ENCODE measurements around the gene PRKAR2B. TPM values are rescaled to one million over a fixed set of nuclear protein-coding genes. Genes with fewer than 3 reads are reported as not detected.

Gene PRKAR2B
- total RNA-seq, 1 donor from 2014 or later = 0.14 TPM

DNA sequence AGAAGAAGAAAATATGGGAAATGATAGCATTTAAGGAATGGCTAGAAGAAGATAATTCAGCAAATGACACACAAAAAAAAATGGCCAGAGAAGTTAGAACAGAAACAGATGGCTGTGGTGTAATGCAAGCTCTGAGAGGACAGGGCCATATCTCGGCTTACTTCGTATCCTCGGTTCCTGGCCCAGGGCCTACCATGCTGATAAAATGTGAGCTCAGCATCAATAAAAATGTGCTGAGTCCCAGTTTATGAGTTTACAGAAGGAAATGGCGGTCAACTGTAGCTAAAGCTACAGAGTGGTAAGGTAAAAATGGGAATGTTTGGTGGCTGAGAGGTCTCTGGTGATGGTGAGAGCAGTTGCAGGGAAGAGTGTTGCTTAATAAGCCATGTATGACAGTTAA, 165.1 kb downstream of the PRKAR2B start:
- peaks cover 9% of the 10 kb centered on the region for H3K9me3 Mint-ChIP-seq
- peaks cover 38% of the 10 kb centered on the region for H3K36me3 Mint-ChIP-seq (ENCODE audit: low read depth)
- H3K4me1 Mint-ChIP-seq (ENCODE audit: low read depth) = no peaks in the 10 kb centered on the region
- no peak for DNase-seq (ENCODE audit: low spot score)
- H3K27me3 Mint-ChIP-seq (ENCODE audit: low read depth) = no peaks in the 10 kb centered on the region
- intact Hi-C loops (cut with micrococcal nuclease) = loop anchor here (10.0 kb wide), 1 partner anchor 665 kb away; no protein-coding TSS in a partner anchor
- H3K4me3 Mint-ChIP-seq (ENCODE audit: low read depth) = no peak overlapping the region
- H3K27ac Mint-ChIP-seq = no peak overlapping the region

DNA sequence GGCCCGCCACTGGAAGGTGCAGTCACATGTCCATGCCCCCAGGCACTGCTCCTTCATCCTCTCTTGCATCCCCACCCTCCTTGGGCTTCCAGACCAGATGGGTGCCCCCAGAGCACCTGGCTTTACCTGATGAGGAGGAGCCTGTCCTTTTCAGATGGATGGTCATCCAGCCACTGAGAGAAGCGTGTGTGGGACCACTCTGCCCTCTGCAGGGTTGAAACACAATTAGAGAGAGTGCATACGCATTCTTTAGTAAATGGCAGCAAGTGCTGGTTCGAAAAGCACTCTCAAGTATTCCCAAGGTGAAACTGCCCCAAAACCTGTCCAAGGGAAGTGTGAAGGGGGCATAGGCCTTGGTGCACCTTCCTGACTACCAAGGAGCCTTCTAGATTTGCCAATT, 165.9 kb downstream of the PRKAR2B start:
- DNase-seq (ENCODE audit: low spot score) = no peak
- H3K9me3 Mint-ChIP-seq = peaks cover 15% of the 10 kb centered on the region
- no peak overlapping the region for H3K27ac Mint-ChIP-seq
- peaks cover 37% of the 10 kb centered on the region for H3K36me3 Mint-ChIP-seq (ENCODE audit: low read depth)
- H3K4me1 Mint-ChIP-seq (ENCODE audit: low read depth) = no peaks in the 10 kb centered on the region
- H3K27me3 Mint-ChIP-seq (ENCODE audit: low read depth) = no peaks in the 10 kb centered on the region
- intact Hi-C loops (cut with micrococcal nuclease) = no loop called here
- H3K4me3 Mint-ChIP-seq (ENCODE audit: low read depth) = no peak overlapping the region

Other genes with a start within 250 kb of the PRKAR2B start
- 36.6 and 36.7 TPM in 2 replicates for gene PIK3CG, start 179.4 kb upstream of the PRKAR2B start, total RNA-seq
- 17.0 and 19.3 TPM in 2 replicates for gene HBP1, start 124.3 kb downstream of the PRKAR2B start, total RNA-seq

All from activated T-helper 2 cell treated with anti-CD3 and anti-CD28 coated beads, Interferon-gamma antibody, Interleukin-2, Interleukin-4, amounts not matched to agents 10 μg/mL and 5 μg/mL and 100 μg/mL, durations not matched to agents 14 hours and 24 hours and 36 hours (primary cell).